ENCODE measurements around the gene CDK5. TPM values are rescaled to one million over a fixed set of nuclear protein-coding genes. Genes with fewer than 3 reads are reported as not detected.

Gene CDK5
- total and polyA plus RNA-seq, 9 of the 15 experiments (the other 6 are each of a cell fraction or from before 2014, with no cell fraction given) = 3.2 to 38.0 (median 27.5) TPM

GRCh38 chr7:151008143-151008510 lies 49.6 kb downstream of the CDK5 start (continued):
- no peak for TF ChIP-seq RBM22 (IDR thresholded peaks at IDR 0.05; ENCODE audit: low read depth, low read length, poor library complexity, severe bottlenecking)
- no peak for TF ChIP-seq PTTG1 (tag; IDR thresholded peaks at IDR 0.05; ENCODE audit: low read depth)
- TF ChIP-seq, protein P1, sequence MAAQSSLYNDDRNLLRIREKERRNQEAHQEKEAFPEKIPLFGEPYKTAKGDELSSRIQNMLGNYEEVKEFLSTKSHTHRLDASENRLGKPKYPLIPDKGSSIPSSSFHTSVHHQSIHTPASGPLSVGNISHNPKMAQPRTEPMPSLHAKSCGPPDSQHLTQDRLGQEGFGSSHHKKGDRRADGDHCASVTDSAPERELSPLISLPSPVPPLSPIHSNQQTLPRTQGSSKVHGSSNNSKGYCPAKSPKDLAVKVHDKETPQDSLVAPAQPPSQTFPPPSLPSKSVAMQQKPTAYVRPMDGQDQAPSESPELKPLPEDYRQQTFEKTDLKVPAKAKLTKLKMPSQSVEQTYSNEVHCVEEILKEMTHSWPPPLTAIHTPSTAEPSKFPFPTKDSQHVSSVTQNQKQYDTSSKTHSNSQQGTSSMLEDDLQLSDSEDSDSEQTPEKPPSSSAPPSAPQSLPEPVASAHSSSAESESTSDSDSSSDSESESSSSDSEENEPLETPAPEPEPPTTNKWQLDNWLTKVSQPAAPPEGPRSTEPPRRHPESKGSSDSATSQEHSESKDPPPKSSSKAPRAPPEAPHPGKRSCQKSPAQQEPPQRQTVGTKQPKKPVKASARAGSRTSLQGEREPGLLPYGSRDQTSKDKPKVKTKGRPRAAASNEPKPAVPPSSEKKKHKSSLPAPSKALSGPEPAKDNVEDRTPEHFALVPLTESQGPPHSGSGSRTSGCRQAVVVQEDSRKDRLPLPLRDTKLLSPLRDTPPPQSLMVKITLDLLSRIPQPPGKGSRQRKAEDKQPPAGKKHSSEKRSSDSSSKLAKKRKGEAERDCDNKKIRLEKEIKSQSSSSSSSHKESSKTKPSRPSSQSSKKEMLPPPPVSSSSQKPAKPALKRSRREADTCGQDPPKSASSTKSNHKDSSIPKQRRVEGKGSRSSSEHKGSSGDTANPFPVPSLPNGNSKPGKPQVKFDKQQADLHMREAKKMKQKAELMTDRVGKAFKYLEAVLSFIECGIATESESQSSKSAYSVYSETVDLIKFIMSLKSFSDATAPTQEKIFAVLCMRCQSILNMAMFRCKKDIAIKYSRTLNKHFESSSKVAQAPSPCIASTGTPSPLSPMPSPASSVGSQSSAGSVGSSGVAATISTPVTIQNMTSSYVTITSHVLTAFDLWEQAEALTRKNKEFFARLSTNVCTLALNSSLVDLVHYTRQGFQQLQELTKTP (IDR thresholded peaks at IDR 0.05; ENCODE audit: low read depth in 1 of 2, partially characterized antibody in 2 of 2) = no peak
- no peak for TF ChIP-seq CBX3 (IDR thresholded peaks at IDR 0.05; ENCODE audit: borderline replicate concordance in 1 of 2, low read length in 2 of 2)
- TF ChIP-seq, protein P2, sequence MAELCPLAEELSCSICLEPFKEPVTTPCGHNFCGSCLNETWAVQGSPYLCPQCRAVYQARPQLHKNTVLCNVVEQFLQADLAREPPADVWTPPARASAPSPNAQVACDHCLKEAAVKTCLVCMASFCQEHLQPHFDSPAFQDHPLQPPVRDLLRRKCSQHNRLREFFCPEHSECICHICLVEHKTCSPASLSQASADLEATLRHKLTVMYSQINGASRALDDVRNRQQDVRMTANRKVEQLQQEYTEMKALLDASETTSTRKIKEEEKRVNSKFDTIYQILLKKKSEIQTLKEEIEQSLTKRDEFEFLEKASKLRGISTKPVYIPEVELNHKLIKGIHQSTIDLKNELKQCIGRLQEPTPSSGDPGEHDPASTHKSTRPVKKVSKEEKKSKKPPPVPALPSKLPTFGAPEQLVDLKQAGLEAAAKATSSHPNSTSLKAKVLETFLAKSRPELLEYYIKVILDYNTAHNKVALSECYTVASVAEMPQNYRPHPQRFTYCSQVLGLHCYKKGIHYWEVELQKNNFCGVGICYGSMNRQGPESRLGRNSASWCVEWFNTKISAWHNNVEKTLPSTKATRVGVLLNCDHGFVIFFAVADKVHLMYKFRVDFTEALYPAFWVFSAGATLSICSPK (IDR thresholded peaks at IDR 0.05; ENCODE audit: borderline replicate concordance) = no peak
- TF ChIP-seq SP2 (IDR thresholded peaks at IDR 0.05; ENCODE audit: extremely low read depth, low read depth, low read length, poor library complexity, severe bottlenecking) = no peak
- peak; percentile 58 for TF ChIP-seq FOXP1 (CRISPR knock-in tag; IDR thresholded peaks at IDR 0.05)
- TF ChIP-seq ZNF134 (CRISPR knock-in tag; conservative IDR thresholded peaks at IDR 0.05) = no peak
- TF ChIP-seq, protein P3, sequence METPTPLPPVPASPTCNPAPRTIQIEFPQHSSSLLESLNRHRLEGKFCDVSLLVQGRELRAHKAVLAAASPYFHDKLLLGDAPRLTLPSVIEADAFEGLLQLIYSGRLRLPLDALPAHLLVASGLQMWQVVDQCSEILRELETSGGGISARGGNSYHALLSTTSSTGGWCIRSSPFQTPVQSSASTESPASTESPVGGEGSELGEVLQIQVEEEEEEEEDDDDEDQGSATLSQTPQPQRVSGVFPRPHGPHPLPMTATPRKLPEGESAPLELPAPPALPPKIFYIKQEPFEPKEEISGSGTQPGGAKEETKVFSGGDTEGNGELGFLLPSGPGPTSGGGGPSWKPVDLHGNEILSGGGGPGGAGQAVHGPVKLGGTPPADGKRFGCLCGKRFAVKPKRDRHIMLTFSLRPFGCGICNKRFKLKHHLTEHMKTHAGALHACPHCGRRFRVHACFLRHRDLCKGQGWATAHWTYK (CRISPR knock-in tag; IDR thresholded peaks at IDR 0.05) = no peak
- peak; percentile 57; the same call in 1 of the 2 replicates for TF ChIP-seq RNF2 (IDR thresholded peaks at IDR 0.05)
- no peak for TF ChIP-seq GABPB1 (CRISPR knock-in tag; IDR thresholded peaks at IDR 0.05)
- TF ChIP-seq SIN3B (IDR thresholded peaks at IDR 0.05; ENCODE audit: low read depth) = no peak
- no peak for TF ChIP-seq NCOA2 (IDR thresholded peaks at IDR 0.05; ENCODE audit: partially characterized antibody in 2 of 2)
- TF ChIP-seq ERF (CRISPR knock-in tag; IDR thresholded peaks at IDR 0.05) = peak; percentile 15; the same call in 1 of the 2 replicates
- no peak for TF ChIP-seq PHF8 (IDR thresholded peaks at IDR 0.05; ENCODE audit: borderline replicate concordance, low read length)
- no peak for TF ChIP-seq ZNF431 (CRISPR knock-in tag; IDR thresholded peaks at IDR 0.05)
- no peak; the same call in 1 of the 2 replicates for TF ChIP-seq KLF1 (tag; IDR thresholded peaks at IDR 0.05)
- TF ChIP-seq, protein P4, sequence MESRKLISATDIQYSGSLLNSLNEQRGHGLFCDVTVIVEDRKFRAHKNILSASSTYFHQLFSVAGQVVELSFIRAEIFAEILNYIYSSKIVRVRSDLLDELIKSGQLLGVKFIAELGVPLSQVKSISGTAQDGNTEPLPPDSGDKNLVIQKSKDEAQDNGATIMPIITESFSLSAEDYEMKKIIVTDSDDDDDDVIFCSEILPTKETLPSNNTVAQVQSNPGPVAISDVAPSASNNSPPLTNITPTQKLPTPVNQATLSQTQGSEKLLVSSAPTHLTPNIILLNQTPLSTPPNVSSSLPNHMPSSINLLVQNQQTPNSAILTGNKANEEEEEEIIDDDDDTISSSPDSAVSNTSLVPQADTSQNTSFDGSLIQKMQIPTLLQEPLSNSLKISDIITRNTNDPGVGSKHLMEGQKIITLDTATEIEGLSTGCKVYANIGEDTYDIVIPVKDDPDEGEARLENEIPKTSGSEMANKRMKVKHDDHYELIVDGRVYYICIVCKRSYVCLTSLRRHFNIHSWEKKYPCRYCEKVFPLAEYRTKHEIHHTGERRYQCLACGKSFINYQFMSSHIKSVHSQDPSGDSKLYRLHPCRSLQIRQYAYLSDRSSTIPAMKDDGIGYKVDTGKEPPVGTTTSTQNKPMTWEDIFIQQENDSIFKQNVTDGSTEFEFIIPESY (CRISPR knock-in tag; IDR thresholded peaks at IDR 0.05) = peak; percentile 8; the same call in 1 of the 2 replicates
- TF ChIP-seq MAFK (IDR thresholded peaks at IDR 0.05; ENCODE audit: low read length) = peak; percentile 70
- TF ChIP-seq ZNF77 (CRISPR knock-in tag; IDR thresholded peaks at IDR 0.05) = no peak
- TF ChIP-seq NFE2 (IDR thresholded peaks at IDR 0.05; ENCODE audit: low read depth) = no peak

All from K562 (cell line).